Colonic mucosa (tissue), 4 donors: ENCODE results near the gene OPRM1. TPM values are rescaled to one million over a fixed set of nuclear protein-coding genes. Genes with fewer than 3 reads are reported as not detected.

ENCODE experiments used
- DNase-seq: peaks from one replicate; pipeline ENCODE4 v3.0.0-alpha.2; 2020
- H3K27ac ChIP-seq: fragments of 200-600 bp; one replicate; pipeline ENCODE4 v1.8.0; 2021
- H3K27me3 ChIP-seq: fragments of 200-600 bp; one replicate; pipeline ENCODE4 v1.8.0; 2021
- H3K36me3 ChIP-seq: fragments of 200-600 bp; one replicate; pipeline ENCODE4 v1.8.0; 2021
- H3K4me1 ChIP-seq: fragments of 200-600 bp; one replicate; pipeline ENCODE4 v1.8.0; 2021; ENCODE audit warnings: mild to moderate bottlenecking
- H3K4me3 ChIP-seq: fragments of 200-600 bp; one replicate; pipeline ENCODE4 v1.8.0; 2021
- H3K9ac ChIP-seq, 2 donors: one replicate each; pipeline ENCODE4 v1.7.0; 2013; ENCODE audit warnings: control low read depth in 2 of 2, low read depth in 2 of 2, low read length in 2 of 2
- H3K9me3 ChIP-seq: fragments of 200-600 bp; one replicate; pipeline ENCODE4 v1.8.0; 2021
- CTCF ChIP-seq: fragments of 200-600 bp; IDR thresholded peaks from one replicate; pipeline ENCODE4 v1.8.0; 2022; ENCODE audit warnings: antibody characterized with exemption, mild to moderate bottlenecking
- intact Hi-C: fragments of 100-400 bp; cut with DNase I; formaldehyde crosslinking; loops from one replicate; pipeline ENCODE4 v1.14.1; 2022
- total RNA-seq, 2 donors: library from RNA; stranded (reverse); fragmentation: NEBNext Ultra II Directional in 1 of 2; extraction: Animal tissue kit (Norgen Biotek cat#: 25700) in 1 of 2; gene quantifications; one replicate each; pipeline ENCODE4 v1.2.1, GENCODE V29; 2021
- donor health status: healthy.
- donor health status: DM: no; HTN: no; CAD: no.
- donor health status: DM: no; HTN: no; CAD: no.

Gene OPRM1
- total RNA-seq, 2 donors from 2014 or later = not detected

GRCh38 chr6:154249499-154250298 is 210.7 kb downstream of the OPRM1 start:
- no peak for DNase-seq

GRCh38 chr6:154251116-154251515 is 212.1 kb downstream of the OPRM1 start:
- Histone ChIP-seq H3K4me3 (no peak overlapping the region), H3K4me1 (no peaks in the 10 kb centered on the region), H3K27ac (no peak overlapping the region), H3K36me3 (no peaks in the 10 kb centered on the region), H3K27me3 (no peaks in the 10 kb centered on the region), H3K9ac (no peak overlapping the region), H3K9me3 (no peaks in the 10 kb centered on the region)
- TF ChIP-seq CTCF = no peak
- DNase-seq = no peak
- intact Hi-C loops = no loop called here

More at GRCh38 chr6:154249499-154250298, 210.7 kb downstream of the OPRM1 start:
- intact Hi-C loops = no loop called here
- TF ChIP-seq CTCF = no peak
- Histone ChIP-seq H3K4me3 (no peak overlapping the region), H3K27ac (peak overlapping the region; percentile 29), H3K27me3 (no peaks in the 10 kb centered on the region), H3K4me1 (no peaks in the 10 kb centered on the region), H3K9ac (no peak overlapping the region), H3K36me3 (no peaks in the 10 kb centered on the region), H3K9me3 (no peaks in the 10 kb centered on the region)

GRCh38 chr6:154252678-154253077 is 213.6 kb downstream of the OPRM1 start:
- intact Hi-C loops = no loop called here

GRCh38 chr6:154257067-154257466 is 218.0 kb downstream of the OPRM1 start:
- Histone ChIP-seq H3K9ac (no peak overlapping the region), H3K36me3 (no peaks in the 10 kb centered on the region), H3K27me3 (no peaks in the 10 kb centered on the region), H3K4me3 (no peak overlapping the region), H3K27ac (no peak overlapping the region), H3K9me3 (no peaks in the 10 kb centered on the region), H3K4me1 (no peaks in the 10 kb centered on the region)
- DNase-seq = no peak
- no peak for TF ChIP-seq CTCF
- intact Hi-C loops = no loop called here

More at GRCh38 chr6:154252678-154253077, 213.6 kb downstream of the OPRM1 start:
- no peak overlapping the region for H3K27ac ChIP-seq
- no peaks in the 10 kb centered on the region for H3K9me3 ChIP-seq
- TF ChIP-seq CTCF = no peak
- H3K27me3 ChIP-seq = no peaks in the 10 kb centered on the region
- H3K9ac ChIP-seq = no peak overlapping the region
- no peaks in the 10 kb centered on the region for H3K36me3 ChIP-seq
- no peak overlapping the region for H3K4me3 ChIP-seq
- no peaks in the 10 kb centered on the region for H3K4me1 ChIP-seq
- no peak for DNase-seq

- Histone ChIP-seq H3K27me3 (no peaks in the 10 kb centered on the region), H3K9me3 (no peaks in the 10 kb centered on the region), H3K9ac (no peak overlapping the region), H3K27ac (no peak overlapping the region), H3K4me1 (no peaks in the 10 kb centered on the region), H3K4me3 (no peak overlapping the region), H3K36me3 (no peaks in the 10 kb centered on the region)
- no peak for DNase-seq
- TF ChIP-seq CTCF = no peak
- intact Hi-C loops = no loop called here
These were observed 219.2 kb downstream of the OPRM1 start for GRCh38 chr6:154258064-154258757.
